Panc1 (cell line): ENCODE measurements around the gene DYNC1H1. TPM values are rescaled to one million over a fixed set of nuclear protein-coding genes. Genes with fewer than 3 reads are reported as not detected.

Experiments
- ATAC-seq: fragments of 200-7000 bp; cut with Tn5 transposase; 2 replicates; pipeline ENCODE4 v1.9.1; 2020; ENCODE audit warnings: mild to moderate bottlenecking, moderate library complexity
- BruUV-seq: library from RNA; stranded (reverse); fragments of 400-500 nt; replicated peaks from 2 replicates; lab custom pipeline; 2021; lab: Mats Ljungman, UMichigan
- CTCF ChIA-PET: fragments of 300-600 bp; sonication (Branson Sonifier 250); formaldehyde crosslinking; loops from one replicate; lab custom pipeline; 2022; ENCODE audit warnings: antibody characterized with exemption; lab: Charles Lee
- POLR2A ChIA-PET: fragments of 300-600 bp; sonication (Branson Sonifier 250); formaldehyde crosslinking; loops from one replicate; lab custom pipeline; 2022; ENCODE audit warnings: antibody characterized with exemption; lab: Charles Lee
- DNase-seq: peaks from one replicate; pipeline ENCODE4 v3.0.0-alpha.2; 2010; ENCODE audit warnings: low read depth, low spot score
- H3K27ac ChIP-seq: 2 replicates; pipeline ENCODE4 v1.5.1; 2011; ENCODE audit warnings: mild to moderate bottlenecking, low read length, inconsistent platforms
- H3K27me3 ChIP-seq: fragments of 200-500 bp; sonication (Bioruptor generic); 2 replicates; pipeline ENCODE4 v1.6.0; 2014; ENCODE audit warnings: low read length, inconsistent platforms; ENCODE audit not compliant: control insufficient read depth, insufficient read depth
- H3K36me3 ChIP-seq: fragments of 200-500 bp; sonication (Bioruptor generic); 2 replicates; pipeline ENCODE4 v1.5.1; 2014; ENCODE audit warnings: inconsistent platforms, mild to moderate bottlenecking, low read length, moderate library complexity; ENCODE audit not compliant: control insufficient read depth, insufficient read depth
- H3K4me1 ChIP-seq: 2 replicates; pipeline ENCODE4 v1.5.1; 2011; ENCODE audit warnings: inconsistent platforms, mild to moderate bottlenecking, low read length, moderate library complexity; ENCODE audit not compliant: control insufficient read depth, insufficient read depth
- H3K4me3 ChIP-seq, 2 experiments: 2 replicates each; pipeline ENCODE4 v1.5.1; 2011 to 2012; ENCODE audit warnings: low read depth in 2 of 2, low read length in 2 of 2, mild to moderate bottlenecking in 2 of 2, inconsistent platforms in 1 of 2, moderate library complexity in 1 of 2
- H3K9me3 ChIP-seq: fragments of 200-500 bp; sonication (Bioruptor generic); 2 replicates; pipeline ENCODE4 v1.5.1; 2014; ENCODE audit warnings: low read depth, mild to moderate bottlenecking, inconsistent platforms, low read length, moderate library complexity; ENCODE audit not compliant: control insufficient read depth, insufficient read depth
- POLR2AphosphoS5 ChIP-seq: IDR thresholded peaks from 2 replicates; pipeline ENCODE4 v1.6.1; 2012; ENCODE audit warnings: mild to moderate bottlenecking, low read depth, low read length, moderate library complexity
- REST ChIP-seq, 2 experiments: IDR thresholded peaks; 2 replicates each; pipeline ENCODE4 v1.6.1; 2011 to 2012; ENCODE audit warnings: low read depth in 2 of 2, control low read depth in 1 of 2, low read length in 1 of 2, mild to moderate bottlenecking in 1 of 2, moderate library complexity in 1 of 2; ENCODE audit not compliant: insufficient read depth in 1 of 2
- SIN3A ChIP-seq: IDR thresholded peaks from 2 replicates; pipeline ENCODE4 v1.6.1; 2012; ENCODE audit warnings: low read depth, mild to moderate bottlenecking, low read length, moderate library complexity, borderline replicate concordance; ENCODE audit not compliant: insufficient read depth
- TCF7L2 ChIP-seq: IDR thresholded peaks from 2 replicates; pipeline ENCODE4 v1.6.1; 2011; ENCODE audit warnings: mild to moderate bottlenecking, low read depth, low read length, inconsistent platforms
- in situ Hi-C: cut with HindIII; loops from 2 replicates; pipeline ENCODE4 v1.10.0; 2016; ENCODE audit warnings: low sequenced_read_pairs, low pct_unique_long_range_greater_than_20kb
- intact Hi-C: fragments of 100-400 bp; cut with micrococcal nuclease; formaldehyde crosslinking; loops from one replicate; pipeline ENCODE4 v1.10.0; 2022; ENCODE audit not compliant: unreplicated experiment
- total RNA-seq: library from RNA; stranded (reverse); gene quantifications from one replicate; pipeline ENCODE4 v1.2.1, GENCODE V29; 2021; ENCODE audit not compliant: unreplicated experiment
- TF ChIP-seq, protein P1 (sequence below): fragments of 450-650 bp; IDR thresholded peaks from 2 replicates; pipeline ENCODE4 v1.5.1; 2017; ENCODE audit warnings: mild to moderate bottlenecking

Gene DYNC1H1
- total RNA-seq, 1 experiment from 2014 or later = 382 TPM

GRCh38 chr14:101956179-101956885 lies 8.0 kb upstream of the DYNC1H1 start:
- TF ChIP-seq POLR2AphosphoS5 (no peak), REST (IDR thresholded peaks at IDR 0.05; ENCODE audit: insufficient read depth in 1 of 2, low read depth in 2 of 2, low read length in 1 of 2) (no peak), SIN3A (no peak), TCF7L2 (no peak)
- TF ChIP-seq, protein P1, sequence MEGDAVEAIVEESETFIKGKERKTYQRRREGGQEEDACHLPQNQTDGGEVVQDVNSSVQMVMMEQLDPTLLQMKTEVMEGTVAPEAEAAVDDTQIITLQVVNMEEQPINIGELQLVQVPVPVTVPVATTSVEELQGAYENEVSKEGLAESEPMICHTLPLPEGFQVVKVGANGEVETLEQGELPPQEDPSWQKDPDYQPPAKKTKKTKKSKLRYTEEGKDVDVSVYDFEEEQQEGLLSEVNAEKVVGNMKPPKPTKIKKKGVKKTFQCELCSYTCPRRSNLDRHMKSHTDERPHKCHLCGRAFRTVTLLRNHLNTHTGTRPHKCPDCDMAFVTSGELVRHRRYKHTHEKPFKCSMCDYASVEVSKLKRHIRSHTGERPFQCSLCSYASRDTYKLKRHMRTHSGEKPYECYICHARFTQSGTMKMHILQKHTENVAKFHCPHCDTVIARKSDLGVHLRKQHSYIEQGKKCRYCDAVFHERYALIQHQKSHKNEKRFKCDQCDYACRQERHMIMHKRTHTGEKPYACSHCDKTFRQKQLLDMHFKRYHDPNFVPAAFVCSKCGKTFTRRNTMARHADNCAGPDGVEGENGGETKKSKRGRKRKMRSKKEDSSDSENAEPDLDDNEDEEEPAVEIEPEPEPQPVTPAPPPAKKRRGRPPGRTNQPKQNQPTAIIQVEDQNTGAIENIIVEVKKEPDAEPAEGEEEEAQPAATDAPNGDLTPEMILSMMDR = no peak
- Histone ChIP-seq H3K36me3 (no peaks in the 10 kb centered on the region), H3K4me3 (no peak overlapping the region), H3K27ac (no peak overlapping the region), H3K4me1 (no peaks in the 10 kb centered on the region), H3K9me3 (no peaks in the 10 kb centered on the region), H3K27me3 (no peaks in the 10 kb centered on the region)
- CTCF ChIA-PET = interaction anchor here (0.9 kb wide), 1 partner anchor 185 kb away, joined by 3 read pairs; no protein-coding TSS in a partner anchor
- POLR2A ChIA-PET = no interaction called here
- intact Hi-C loops (no loop called here), in situ Hi-C loops (no loop called here)
- no TSS peak for BruUV-seq
- ATAC-seq (no peak), DNase-seq (no peak)

- H3K4me1 ChIP-seq = no peaks in the 10 kb centered on the region
- DNase-seq (no peak), ATAC-seq (no peak)
- H3K9me3 ChIP-seq = no peaks in the 10 kb centered on the region
- no TSS peak for BruUV-seq
- TF ChIP-seq POLR2AphosphoS5 = no peak
- no peak for TF ChIP-seq TCF7L2
- no peak for TF ChIP-seq SIN3A
- no peak for TF ChIP-seq REST (IDR thresholded peaks at IDR 0.05; ENCODE audit: insufficient read depth in 1 of 2, low read depth in 2 of 2, low read length in 1 of 2)
- TF ChIP-seq, protein P1 = no peak
- in situ Hi-C loops (no loop called here), intact Hi-C loops (no loop called here)
- CTCF ChIA-PET = interaction anchor here (0.6 kb wide), 1 partner anchor 187 kb away, joined by 5 read pairs; no protein-coding TSS in a partner anchor
- no peak overlapping the region for H3K4me3 ChIP-seq
- H3K27me3 ChIP-seq = no peaks in the 10 kb centered on the region
- H3K27ac ChIP-seq = no peak overlapping the region
- POLR2A ChIA-PET = interaction anchor here (0.6 kb wide), 1 partner anchor 186 kb away, joined by 18 read pairs; no protein-coding TSS in a partner anchor
- no peaks in the 10 kb centered on the region for H3K36me3 ChIP-seq
These were observed 6.8 kb upstream of the DYNC1H1 start for GRCh38 chr14:101957406-101958234.
